HG02938 (cell line): ENCODE measurements around the gene ADGRA1.
"Not testable (repeated sequence)": the region's sequence is repeated elsewhere in the genome, so short reads cannot be mapped to it uniquely, and the experiment has no call there.

Experiments
- ATAC-seq: cut with Tn5 transposase; IDR thresholded peaks from one replicate; pipeline ENCODE4 v1.9.1; 2021; ENCODE audit warnings: mild to moderate bottlenecking, moderate library complexity; ENCODE audit not compliant: unreplicated experiment

ADGRA1 gene

GRCh38 chr10:133126431-133127290 lies 38.9 kb downstream of the ADGRA1 start:
- ATAC-seq, result no peak

- ATAC-seq, result no peak
Observed at GRCh38 chr10:133127291-133128125, 39.8 kb downstream of the ADGRA1 start.

- ATAC-seq, result no peak
Observed at GRCh38 chr10:133128126-133129070, 40.7 kb downstream of the ADGRA1 start.

DNA sequence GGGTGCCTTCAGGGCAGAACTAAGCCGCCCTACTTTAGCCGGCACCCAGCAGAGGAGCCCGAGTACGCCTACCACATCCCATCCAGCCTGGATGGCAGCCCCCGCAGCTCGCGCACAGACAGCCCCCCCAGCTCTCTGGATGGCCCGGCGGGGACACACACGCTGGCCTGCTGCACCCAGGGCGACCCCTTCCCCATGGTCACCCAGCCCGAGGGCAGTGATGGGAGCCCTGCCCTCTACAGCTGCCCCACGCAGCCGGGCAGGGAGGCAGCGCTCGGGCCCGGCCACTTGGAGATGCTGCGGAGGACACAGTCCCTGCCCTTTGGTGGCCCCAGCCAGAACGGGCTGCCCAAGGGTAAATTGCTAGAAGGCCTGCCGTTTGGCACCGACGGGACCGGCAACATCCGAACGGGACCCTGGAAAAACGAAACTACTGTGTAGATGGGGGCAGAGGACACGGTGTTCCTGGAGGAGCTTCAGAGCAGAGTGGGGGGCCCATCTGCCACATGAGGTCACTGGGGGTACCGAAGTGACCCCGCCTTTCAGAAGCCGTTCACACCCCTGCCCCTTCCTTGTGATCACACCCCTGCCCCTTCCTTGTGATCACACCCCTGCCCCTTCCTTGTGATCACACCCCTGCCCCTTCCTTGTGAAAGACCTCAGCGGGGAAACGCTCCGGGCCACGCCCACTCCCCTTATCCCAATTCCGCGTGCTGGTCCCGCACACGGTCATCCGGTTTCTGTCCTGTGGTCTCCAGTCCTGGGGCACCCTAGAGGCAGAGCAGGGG lies 41.5 kb downstream of the ADGRA1 start:
- no peak for ATAC-seq

DNA sequence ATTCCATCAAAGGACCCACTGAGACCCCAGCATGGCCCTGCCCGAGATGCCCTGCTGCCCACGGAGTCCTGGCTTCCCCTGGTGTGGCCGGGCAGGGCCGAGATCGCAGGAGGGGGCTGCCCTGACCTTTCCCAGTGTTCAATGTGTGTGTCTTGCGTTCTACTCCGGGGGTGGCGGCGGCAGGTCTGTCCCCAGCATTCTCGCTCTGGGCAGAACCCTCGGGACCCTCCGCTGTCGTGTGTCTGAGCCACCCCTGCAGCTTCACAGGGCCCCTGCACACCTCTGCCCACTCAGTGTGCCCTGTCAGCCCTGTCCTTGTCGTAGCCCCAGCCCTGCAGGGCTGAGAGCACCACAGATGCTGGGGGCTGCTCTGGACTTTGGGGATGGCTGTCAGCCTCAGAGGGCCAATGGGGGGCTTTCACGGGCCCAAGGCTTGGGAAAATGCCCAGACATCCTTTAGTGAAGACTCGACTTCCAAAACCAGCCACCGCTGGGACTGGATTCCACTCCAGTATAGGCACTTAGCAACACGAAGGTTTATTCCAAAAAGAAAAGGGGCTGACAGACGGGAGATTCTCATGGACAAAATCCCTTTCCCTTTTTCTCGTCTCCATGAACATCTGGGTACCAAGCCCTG lies 42.3 kb downstream of the ADGRA1 start:
- ATAC-seq, result no peak

GRCh38 chr10:133130602-133131001 lies 42.9 kb downstream of the ADGRA1 start:
- no peak for ATAC-seq

- no peak for ATAC-seq
Observed at GRCh38 chr10:133131053-133131452, 43.3 kb downstream of the ADGRA1 start.

DNA sequence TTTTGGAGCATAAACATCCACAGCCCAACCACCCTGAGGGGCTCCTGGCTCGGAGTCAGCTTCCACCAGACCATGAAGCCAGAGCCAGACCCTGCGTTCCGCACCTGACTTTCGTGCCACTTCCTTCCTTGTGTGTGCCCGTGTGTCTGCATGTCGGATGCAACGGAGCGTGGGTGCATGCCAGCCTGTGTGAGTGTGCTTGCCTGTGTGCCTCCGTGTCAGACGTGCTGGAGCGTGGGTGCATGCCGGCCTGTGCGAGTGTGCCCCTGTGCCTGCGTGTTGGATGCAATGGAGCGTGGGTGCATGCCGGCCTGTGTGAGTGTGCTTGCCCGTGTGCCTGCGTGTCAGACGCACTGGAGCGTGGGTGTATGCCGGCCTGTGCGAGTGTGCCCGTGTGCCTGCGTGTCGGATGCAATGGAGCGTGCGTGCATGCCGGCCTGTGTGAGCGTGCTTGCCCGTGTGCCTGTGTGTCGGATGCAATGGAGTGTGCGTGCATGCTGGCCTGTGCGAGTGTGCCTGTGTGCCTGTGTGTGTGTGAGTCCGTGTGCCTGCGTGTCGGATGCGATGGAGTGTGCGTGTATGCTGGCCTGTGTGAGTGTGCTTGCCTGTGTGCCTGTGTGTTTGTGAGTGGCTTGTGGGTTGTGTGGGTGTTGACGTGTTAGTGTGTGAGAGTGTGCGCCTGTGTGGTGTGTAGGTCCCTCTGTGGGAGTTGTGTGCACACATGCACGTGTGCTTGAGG lies 44.2 kb downstream of the ADGRA1 start:
- no peak for ATAC-seq

- no peak for ATAC-seq
Observed at GRCh38 chr10:133132473-133133291, 45.0 kb downstream of the ADGRA1 start.

- no peak for ATAC-seq
Observed at GRCh38 chr10:133133471-133134231, 45.9 kb downstream of the ADGRA1 start.

GRCh38 chr10:133134411-133135115 lies 46.8 kb downstream of the ADGRA1 start:
- no peak for ATAC-seq

- no peak for ATAC-seq
Observed at GRCh38 chr10:133135116-133135465, 47.4 kb downstream of the ADGRA1 start.

GRCh38 chr10:133137486-133138145 lies 49.9 kb downstream of the ADGRA1 start:
- not testable (repeated sequence) for ATAC-seq

GRCh38 chr10:133139551-133140065 lies 51.9 kb downstream of the ADGRA1 start:
- no peak for ATAC-seq

DNA sequence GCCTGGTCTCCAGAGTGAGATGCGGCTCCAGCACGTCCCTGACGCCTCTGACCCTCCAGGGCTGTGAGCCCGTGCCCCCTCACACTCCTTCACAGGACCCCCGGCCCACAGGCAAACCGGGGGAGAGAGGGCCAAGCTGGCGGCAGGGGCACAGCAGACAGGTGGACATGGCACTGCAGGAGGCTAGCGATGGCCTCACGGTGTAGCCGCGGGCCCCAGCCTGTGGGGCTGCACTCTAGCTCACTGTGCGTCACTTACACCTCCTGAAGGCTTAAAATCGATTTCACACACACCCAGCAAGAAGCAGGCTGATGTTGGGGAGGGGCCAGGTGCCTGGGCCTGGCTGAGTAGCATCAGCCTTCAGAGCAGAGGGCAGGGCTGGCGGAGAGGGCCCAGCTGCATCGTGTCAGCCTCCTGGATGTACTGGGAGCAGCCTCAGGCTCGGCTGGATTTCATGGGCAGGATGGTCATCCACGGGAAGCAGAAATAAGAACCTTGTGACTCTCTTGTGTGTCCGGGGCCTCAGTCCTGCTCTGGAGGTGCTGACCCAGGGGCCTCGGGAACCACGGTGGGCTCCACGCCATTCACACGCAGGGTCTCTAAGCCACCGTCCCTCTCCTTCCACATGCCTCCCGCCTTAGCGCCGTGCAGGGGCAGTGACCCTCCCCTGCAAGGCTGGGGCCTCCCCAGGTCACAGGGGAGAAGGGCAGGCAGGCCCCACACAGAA lies 52.9 kb downstream of the ADGRA1 start:
- ATAC-seq, result no peak
